Heart right ventricle (tissue), 16 donors: ENCODE data around the gene CCSER1. TPM values are rescaled to one million over a fixed set of nuclear protein-coding genes. Genes with fewer than 3 reads are reported as not detected.

Experiments used
- ATAC-seq, 8 donors: fragments of 200-7000 bp; cut with Tn5 transposase; one replicate each; pipeline ENCODE4 v1.9.1; 2020; ENCODE audit warnings: mild to moderate bottlenecking in 8 of 8, moderate library complexity in 8 of 8, moderate number of reproducible peaks in 1 of 8
- DNase-seq, 2 donors: peaks; one replicate each; pipeline ENCODE4 v3.0.0-alpha.2; 2020
- H3K27ac ChIP-seq, 10 donors: fragments of 200-600 bp; sonication (generic) in 2 of 10; one replicate each; pipeline versions ENCODE4 v1.5.0 to v1.8.0; 2020 to 2022; ENCODE audit warnings: mild to moderate bottlenecking in 3 of 10
- H3K27me3 ChIP-seq, 7 donors: fragments of 200-600 bp; one replicate each; pipeline ENCODE4 v1.8.0; 2021 to 2022; ENCODE audit warnings: mild to moderate bottlenecking in 2 of 7
- H3K36me3 ChIP-seq, 9 donors: fragments of 200-600 bp; sonication (generic) in 1 of 9; one replicate each; pipeline versions ENCODE4 v1.5.0 to v1.8.0; 2020 to 2022; ENCODE audit warnings: mild to moderate bottlenecking in 2 of 9
- H3K4me1 ChIP-seq, 9 donors: fragments of 200-600 bp; sonication (generic) in 1 of 9; one replicate each; pipeline versions ENCODE4 v1.5.0 to v1.8.0; 2020 to 2022; ENCODE audit warnings: mild to moderate bottlenecking in 4 of 9
- H3K4me3 ChIP-seq, 10 donors: fragments of 200-600 bp; sonication (generic) in 2 of 10; one replicate each; pipeline versions ENCODE4 v1.5.0 to v1.8.0; 2020 to 2022; ENCODE audit warnings: mild to moderate bottlenecking in 7 of 10, moderate library complexity in 2 of 10
- H3K9me3 ChIP-seq, 11 donors: fragments of 200-600 bp in 10 of 11; sonication (generic) in 2 of 11; one replicate each; pipeline versions ENCODE4 v1.5.0 to v1.8.0; 2013 to 2022; ENCODE audit warnings: mild to moderate bottlenecking in 2 of 11, control low read depth in 1 of 11, moderate library complexity in 1 of 11
- WGBS, 2 donors: extraction: QIAGEN DNeasy Blood & Tissue Kit; methylation state at CpG; one replicate each; pipeline ENCODE4 v1.1.7; 2013; ENCODE audit warnings: inconsistent platforms in 1 of 2; 5-methylcytosine and 5-hydroxymethylcytosine counted together
- intact Hi-C, 10 donors: fragments of 100-400 bp; cut with DNase I; formaldehyde crosslinking; loops; one replicate each; pipeline versions ENCODE4 v1.11.1 to v1.14.2; 2022
- polyA plus RNA-seq, 2 donors: library from polyadenylated mRNA; stranded (reverse); fragments of 200-250 nt; gene quantifications; one replicate each; pipeline ENCODE4 v1.2.3, GENCODE V29; 2013
- total RNA-seq, 10 donors: library from RNA; stranded (reverse); fragmentation: NEBNext Ultra II Directional in 3 of 10; extraction: Animal tissue kit (Norgen Biotek cat#: 25700) in 3 of 10; gene quantifications; one replicate each; pipeline versions ENCODE4 v1.2.1 to v1.2.4, GENCODE V29; 2021 to 2023
- TF ChIP-seq, protein P1 (sequence below), 9 donors: fragments of 200-600 bp; sonication (generic) in 2 of 9; IDR thresholded peaks; one replicate each; pipeline versions ENCODE4 v1.5.0 to v1.8.0; 2021 to 2022; ENCODE audit warnings: antibody characterized with exemption in 9 of 9, mild to moderate bottlenecking in 5 of 9, moderate library complexity in 1 of 9
- donor health status: Arrhythmogenic right ventricular cardiomyopathy.
- donor health status: ischemic (EF 13 %, LVEDD 7.1; RV severe dilation, severe dysfunction).
- donor health status: healthy with polysubstance abuse.
- donor health status: DM: no; HTN: yes; CAD: no.
- donor health status: DM: no; HTN: no; CAD: no.
- donor health status: ischemic (EF 25% LVEDD 6.9; RV normal size, moderate dysfunction).
- donor health status: ischemic (EF 25% LVEDD 5.7; RV mildly dilated, moderate dysfunction).
- donor health status: healthy.
- donor health status: DM: yes; HTN: yes; CAD: no.
- donor health status: Ischemic cardiomyopathy.
- donor health status: ischemic (EF 35%, LVEDD 5.7; RV mildly dilated, moderate dysfunction).
- donor health status: nonischemic (EF 11% LVEDD 7.7; RV severe dilation, severe dysfunction).
- donor health status: DM: yes; HTN: yes; CAD: no.
- donor health status: PGD.
- donor health status: ischemic (EF 29% LVEDD 5.4; RV normal size, mild dysfunction).
- donor health status: nonischemic (EF 23%, LVEDD 6.1; RV moderate dilation, normal function).

CCSER1 gene
- total and polyA plus RNA-seq, 12 donors = 1.5 to 16.4 (median 12.0) TPM

DNA sequence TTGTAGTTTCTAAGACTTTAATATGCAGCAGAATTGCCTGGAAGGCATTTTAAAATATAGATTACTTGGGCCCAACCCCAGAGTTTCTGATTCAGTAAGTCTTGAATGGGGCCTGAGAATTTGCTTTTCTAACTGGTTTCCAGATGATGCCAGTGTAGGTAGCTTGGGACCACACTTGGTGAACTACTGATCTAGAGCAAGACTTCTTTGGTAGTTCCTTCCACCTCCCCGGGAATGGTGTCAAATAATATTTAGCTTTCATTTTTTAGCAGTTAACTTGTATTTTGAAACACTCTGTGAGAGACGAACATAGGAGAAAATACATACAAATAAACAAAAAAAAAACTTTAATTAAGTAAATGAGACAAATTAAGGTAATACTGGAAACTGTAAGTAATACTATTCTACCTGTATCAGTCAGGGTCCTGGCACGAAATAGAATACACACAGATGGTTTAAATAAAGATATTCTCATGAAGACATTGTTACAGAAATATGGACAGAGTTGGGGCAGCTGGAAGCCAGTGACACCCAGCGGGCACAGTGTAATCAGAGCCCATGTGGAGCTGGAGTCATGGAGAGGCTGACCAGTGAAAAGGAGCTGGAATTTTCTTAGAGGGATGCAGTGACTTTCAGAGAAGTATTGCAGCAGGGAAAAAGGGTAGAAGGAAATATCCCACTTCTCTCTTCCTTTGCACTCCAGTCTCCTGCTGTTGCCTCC is 905.7 kb downstream of the CCSER1 start:
- H3K4me1 ChIP-seq = peaks cover 0 to 2% (median 0%) of the 10 kb centered on the region in 9 donors
- no peak for ATAC-seq
- no peaks in the 10 kb centered on the region for H3K36me3 ChIP-seq
- H3K27ac ChIP-seq = no peak overlapping the region
- TF ChIP-seq, protein P1, sequence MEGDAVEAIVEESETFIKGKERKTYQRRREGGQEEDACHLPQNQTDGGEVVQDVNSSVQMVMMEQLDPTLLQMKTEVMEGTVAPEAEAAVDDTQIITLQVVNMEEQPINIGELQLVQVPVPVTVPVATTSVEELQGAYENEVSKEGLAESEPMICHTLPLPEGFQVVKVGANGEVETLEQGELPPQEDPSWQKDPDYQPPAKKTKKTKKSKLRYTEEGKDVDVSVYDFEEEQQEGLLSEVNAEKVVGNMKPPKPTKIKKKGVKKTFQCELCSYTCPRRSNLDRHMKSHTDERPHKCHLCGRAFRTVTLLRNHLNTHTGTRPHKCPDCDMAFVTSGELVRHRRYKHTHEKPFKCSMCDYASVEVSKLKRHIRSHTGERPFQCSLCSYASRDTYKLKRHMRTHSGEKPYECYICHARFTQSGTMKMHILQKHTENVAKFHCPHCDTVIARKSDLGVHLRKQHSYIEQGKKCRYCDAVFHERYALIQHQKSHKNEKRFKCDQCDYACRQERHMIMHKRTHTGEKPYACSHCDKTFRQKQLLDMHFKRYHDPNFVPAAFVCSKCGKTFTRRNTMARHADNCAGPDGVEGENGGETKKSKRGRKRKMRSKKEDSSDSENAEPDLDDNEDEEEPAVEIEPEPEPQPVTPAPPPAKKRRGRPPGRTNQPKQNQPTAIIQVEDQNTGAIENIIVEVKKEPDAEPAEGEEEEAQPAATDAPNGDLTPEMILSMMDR (IDR thresholded peaks at IDR 0.05) = no peak
- intact Hi-C loops = no loop called here
- no peaks in the 10 kb centered on the region for H3K27me3 ChIP-seq
- no peak overlapping the region for H3K4me3 ChIP-seq
- WGBS, 2 donors = 59 to 60% methylated on average over 4 of the region's 4 CpGs
- no peaks in the 10 kb centered on the region for H3K9me3 ChIP-seq
- DNase-seq = no peak

DNA sequence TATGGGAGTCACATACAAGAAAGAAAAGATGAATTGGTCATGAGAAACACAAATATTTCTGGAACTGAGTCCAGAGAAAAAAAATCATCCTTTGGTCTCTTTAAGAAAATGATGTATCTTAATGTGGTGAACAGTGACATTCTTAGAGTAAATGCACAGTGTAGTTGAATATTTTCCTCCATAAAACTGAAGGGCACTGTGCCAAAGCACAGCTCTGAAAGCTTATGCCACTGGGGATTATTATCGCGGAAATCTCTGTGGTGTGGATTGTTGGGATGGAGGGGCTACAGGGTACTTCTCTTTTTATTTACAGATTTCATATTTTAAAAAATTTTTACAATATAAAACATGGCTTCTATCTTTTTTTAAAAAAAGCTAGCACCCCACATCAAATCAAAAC is 908.1 kb downstream of the CCSER1 start:
- H3K27ac ChIP-seq = no peak overlapping the region
- DNase-seq (no peak), ATAC-seq (no peak)
- no peaks in the 10 kb centered on the region for H3K9me3 ChIP-seq
- intact Hi-C loops = no loop called here
- H3K27me3 ChIP-seq = no peaks in the 10 kb centered on the region
- no peak overlapping the region for H3K4me3 ChIP-seq
- H3K36me3 ChIP-seq = no peaks in the 10 kb centered on the region
- H3K4me1 ChIP-seq = no peaks in the 10 kb centered on the region
- WGBS, 2 donors = 67 to 84% methylated on average over 2 of the region's 2 CpGs
- TF ChIP-seq, protein P1 (IDR thresholded peaks at IDR 0.05) = no peak

DNA sequence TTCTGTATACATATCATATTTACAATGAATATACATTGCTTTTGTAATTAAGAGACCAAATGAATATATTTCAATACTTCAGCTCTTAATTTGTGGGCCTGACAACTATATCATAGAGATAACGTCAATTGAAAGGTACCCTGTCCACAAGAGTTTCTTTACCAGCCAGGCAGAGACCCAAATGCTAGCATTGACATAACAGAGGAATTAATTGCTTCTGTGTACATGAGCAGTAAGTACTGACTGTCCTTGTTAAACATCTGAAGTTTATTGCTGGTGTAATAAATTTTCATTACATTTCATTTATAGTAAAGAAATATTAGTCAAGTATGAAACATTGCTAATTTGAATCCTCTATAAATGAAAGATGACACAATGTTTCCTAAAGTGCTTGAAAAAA is 910.8 kb downstream of the CCSER1 start:
- no peaks in the 10 kb centered on the region for H3K36me3 ChIP-seq
- intact Hi-C loops = no loop called here
- H3K27me3 ChIP-seq = no peaks in the 10 kb centered on the region
- no peaks in the 10 kb centered on the region for H3K9me3 ChIP-seq
- H3K4me3 ChIP-seq = no peak overlapping the region
- TF ChIP-seq, protein P1 (IDR thresholded peaks at IDR 0.05) = no peak
- DNase-seq (no peak), ATAC-seq (no peak)
- H3K27ac ChIP-seq = no peak overlapping the region
- 89 to 90% methylated on average over 1 of the region's 1 CpG for WGBS, 2 donors
- H3K4me1 ChIP-seq = no peaks in the 10 kb centered on the region

DNA sequence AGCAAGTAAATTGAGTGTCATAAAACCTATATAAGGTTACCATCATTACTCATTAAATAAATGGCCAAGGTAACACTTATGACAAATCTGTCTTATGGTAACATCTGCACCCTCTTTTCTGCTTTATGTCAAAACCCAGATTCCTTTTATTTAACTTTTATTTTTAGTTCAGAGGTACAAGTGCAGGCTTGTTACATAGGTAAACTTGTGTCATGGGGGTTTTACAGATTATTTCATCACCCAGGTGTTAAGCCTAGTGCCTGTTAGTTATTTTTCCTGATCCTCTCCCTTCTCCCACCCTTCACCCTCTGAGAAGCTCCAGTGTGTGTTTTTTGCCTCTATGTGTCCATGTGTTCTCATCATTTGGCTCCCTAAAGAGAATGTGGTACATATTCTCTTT is 930.7 kb downstream of the CCSER1 start:
- intact Hi-C loops = no loop called here
- ATAC-seq (no peak), DNase-seq (no peak)
- Histone ChIP-seq H3K27ac (no peak overlapping the region), H3K36me3 (no peaks in the 10 kb centered on the region), H3K4me3 (no peak overlapping the region), H3K9me3 (peaks cover 0 to 17% (median 0%) of the 10 kb centered on the region in 11 donors), H3K27me3 (no peaks in the 10 kb centered on the region), H3K4me1 (no peaks in the 10 kb centered on the region)
- TF ChIP-seq, protein P1 (IDR thresholded peaks at IDR 0.05) = no peak
